K562 (cell line): ENCODE results near the gene SPRY4. TPM values are rescaled to one million over a fixed set of nuclear protein-coding genes. Genes with fewer than 3 reads are reported as not detected.

Experiments
- BCL6 ChIP-seq: fragments of 250-450 bp; sonication (Bioruptor Pico); IDR thresholded peaks from 2 replicates; pipeline ENCODE4 v1.4.0; 2020
- CREB1 ChIP-seq, 2 experiments: sonication (generic) in 1 of 2; formaldehyde crosslinking in 1 of 2; IDR thresholded peaks; 2 replicates each; pipeline versions ENCODE4 v1.6.1 to v1.8.0; 2012 to 2022; ENCODE audit warnings: inconsistent platforms in 1 of 2, mild to moderate bottlenecking in 1 of 2, missing genetic modification reagents in 1 of 2, moderate library complexity in 1 of 2
- DACH1 ChIP-seq: fragments of 450-650 bp; IDR thresholded peaks from 2 replicates; pipeline ENCODE4 v1.6.1; 2018; ENCODE audit not compliant: partially characterized antibody
- EGR1 ChIP-seq: fragments of 450-650 bp; conservative IDR thresholded peaks from 2 replicates; pipeline ENCODE4 v1.6.1; 2017; ENCODE audit warnings: mild to moderate bottlenecking
- HDAC8 ChIP-seq: fragments of 450-650 bp; IDR thresholded peaks from 2 replicates; pipeline ENCODE4 v1.6.1; 2016; ENCODE audit warnings: mild to moderate bottlenecking, missing genetic modification characterization, moderate library complexity, missing compliant biosample characterization
- HEY1 ChIP-seq: fragments of 250-450 bp; sonication (Bioruptor Pico); IDR thresholded peaks from 2 replicates; pipeline ENCODE4 v1.5.0; 2020; ENCODE audit warnings: mild to moderate bottlenecking, moderate library complexity, borderline replicate concordance
- POLR2B ChIP-seq: fragments of 450-650 bp; IDR thresholded peaks from 2 replicates; pipeline ENCODE4 v1.6.1; 2018; ENCODE audit warnings: low read depth; ENCODE audit not compliant: partially characterized antibody
- ZNF165 ChIP-seq: fragments of 250-450 bp; sonication (Bioruptor Pico); IDR thresholded peaks from 2 replicates; pipeline ENCODE4 v1.4.0; 2020; ENCODE audit warnings: borderline replicate concordance
- ZNF324 ChIP-seq: fragments of 250-450 bp; sonication (Bioruptor Pico); IDR thresholded peaks from 2 replicates; pipeline ENCODE4 v1.4.0; 2020; ENCODE audit warnings: mild to moderate bottlenecking
- polyA plus RNA-seq, 8 experiments: library from polyadenylated mRNA; depleted of rRNA in 4 of 8; stranded (reverse) in 5 of 8; unstranded in 3 of 8; fragments of >200 nt; fragmentation: Nextera tagmentation in 2 of 8; fragmentation: Illumina TruSeq in 1 of 8; extraction: Ambion mirVana in 2 of 8; extraction: Trizol in 1 of 8; gene quantifications; 2 replicates each; pipeline versions ENCODE4 v1.2.1 to v1.2.3, GENCODE V29; 2011 to 2014; ENCODE audit warnings: inconsistent platforms in 1 of 8, missing spikeins in 1 of 8
- total RNA-seq, 7 experiments: library from RNA; depleted of rRNA in 6 of 7; stranded (reverse); fragments of >200 nt in 6 of 7; fragmentation: Illumina TruSeq in 2 of 7; extraction: Trizol in 2 of 7; gene quantifications; 2 replicates each; pipeline versions ENCODE4 v1.2.1 to v1.2.3, GENCODE V29; 2011 to 2021; ENCODE audit warnings: low replicate concordance in 1 of 7
- TF ChIP-seq, protein P1 (sequence below), 2 experiments: fragments of 450-650 bp in 1 of 2; sonication (generic) in 1 of 2; formaldehyde crosslinking in 1 of 2; IDR thresholded peaks; 2 replicates each; pipeline versions ENCODE4 v1.7.1 to v1.9.0; 2016 to 2022; ENCODE audit warnings: inconsistent platforms in 1 of 2, mild to moderate bottlenecking in 1 of 2, missing genetic modification reagents in 1 of 2
- TF ChIP-seq, protein P2 (sequence below): sonication (generic); formaldehyde crosslinking; IDR thresholded peaks from 2 replicates; pipeline ENCODE4 v1.8.1; 2022; ENCODE audit warnings: missing genetic modification reagents

The SPRY4 gene
- total and polyA plus RNA-seq, 9 of the 15 experiments (the other 6 are each of a cell fraction or from before 2014, with no cell fraction given): 2.6 to 24.2 (median 9.5) TPM

DNA sequence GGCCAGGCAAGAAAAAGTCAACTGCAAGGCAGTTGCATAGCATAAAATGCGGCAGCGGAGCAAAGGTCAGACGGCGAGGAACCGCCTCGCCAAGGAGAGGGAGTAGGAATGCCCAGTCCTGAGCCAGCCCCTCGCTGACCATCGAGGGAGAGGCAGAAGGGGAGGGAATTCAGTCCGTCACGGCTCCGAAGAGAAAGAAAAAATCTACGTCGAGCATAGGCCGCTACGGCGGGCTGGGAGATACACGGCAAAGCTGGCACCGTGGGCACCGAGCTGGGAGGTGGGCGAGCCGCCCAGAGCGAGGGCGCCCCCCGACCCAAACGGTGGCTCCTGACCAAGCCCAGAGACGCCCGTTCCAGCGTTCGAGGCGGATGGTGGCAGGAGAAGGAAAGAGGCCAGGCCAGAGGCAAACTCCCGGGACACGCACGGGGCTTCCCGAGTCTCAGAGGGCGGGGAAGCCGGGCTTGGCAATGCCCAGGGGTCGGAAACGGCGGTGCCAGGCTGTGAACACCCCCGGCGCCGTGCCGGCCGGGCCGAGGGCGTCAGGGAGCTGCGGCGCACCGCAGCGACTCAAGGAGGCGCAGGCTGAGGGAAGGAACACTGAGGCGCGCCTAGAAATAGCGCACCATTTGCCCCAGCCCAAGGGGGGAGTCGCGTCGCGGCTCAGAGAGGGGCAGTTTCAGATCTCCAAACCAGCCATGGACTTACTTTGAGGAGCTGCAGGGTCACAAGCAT lies 518 bp downstream of the SPRY4 start (continued):
- TF ChIP-seq, protein P1, sequence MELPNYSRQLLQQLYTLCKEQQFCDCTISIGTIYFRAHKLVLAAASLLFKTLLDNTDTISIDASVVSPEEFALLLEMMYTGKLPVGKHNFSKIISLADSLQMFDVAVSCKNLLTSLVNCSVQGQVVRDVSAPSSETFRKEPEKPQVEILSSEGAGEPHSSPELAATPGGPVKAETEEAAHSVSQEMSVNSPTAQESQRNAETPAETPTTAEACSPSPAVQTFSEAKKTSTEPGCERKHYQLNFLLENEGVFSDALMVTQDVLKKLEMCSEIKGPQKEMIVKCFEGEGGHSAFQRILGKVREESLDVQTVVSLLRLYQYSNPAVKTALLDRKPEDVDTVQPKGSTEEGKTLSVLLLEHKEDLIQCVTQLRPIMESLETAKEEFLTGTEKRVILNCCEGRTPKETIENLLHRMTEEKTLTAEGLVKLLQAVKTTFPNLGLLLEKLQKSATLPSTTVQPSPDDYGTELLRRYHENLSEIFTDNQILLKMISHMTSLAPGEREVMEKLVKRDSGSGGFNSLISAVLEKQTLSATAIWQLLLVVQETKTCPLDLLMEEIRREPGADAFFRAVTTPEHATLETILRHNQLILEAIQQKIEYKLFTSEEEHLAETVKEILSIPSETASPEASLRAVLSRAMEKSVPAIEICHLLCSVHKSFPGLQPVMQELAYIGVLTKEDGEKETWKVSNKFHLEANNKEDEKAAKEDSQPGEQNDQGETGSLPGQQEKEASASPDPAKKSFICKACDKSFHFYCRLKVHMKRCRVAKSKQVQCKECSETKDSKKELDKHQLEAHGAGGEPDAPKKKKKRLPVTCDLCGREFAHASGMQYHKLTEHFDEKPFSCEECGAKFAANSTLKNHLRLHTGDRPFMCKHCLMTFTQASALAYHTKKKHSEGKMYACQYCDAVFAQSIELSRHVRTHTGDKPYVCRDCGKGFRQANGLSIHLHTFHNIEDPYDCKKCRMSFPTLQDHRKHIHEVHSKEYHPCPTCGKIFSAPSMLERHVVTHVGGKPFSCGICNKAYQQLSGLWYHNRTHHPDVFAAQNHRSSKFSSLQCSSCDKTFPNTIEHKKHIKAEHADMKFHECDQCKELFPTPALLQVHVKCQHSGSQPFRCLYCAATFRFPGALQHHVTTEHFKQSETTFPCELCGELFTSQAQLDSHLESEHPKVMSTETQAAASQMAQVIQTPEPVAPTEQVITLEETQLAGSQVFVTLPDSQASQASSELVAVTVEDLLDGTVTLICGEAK (IDR thresholded peaks at IDR 0.05): 0 out of 2 replicates have a peak, but pooled peaks have one; percentile 33
- TF ChIP-seq, protein P1 (CRISPR knock-in tag; IDR thresholded peaks at IDR 0.05): no peak
- TF ChIP-seq EGR1 (no peak), BCL6 (CRISPR knock-in tag) (no peak), ZNF324 (CRISPR knock-in tag) (no peak), ZNF165 (CRISPR knock-in tag) (0 out of 2 replicates have a peak, but pooled peaks have one; percentile 76), DACH1 (no peak), CREB1 (IDR thresholded peaks at IDR 0.05) (no peak), CREB1 (CRISPR knock-in tag; IDR thresholded peaks at IDR 0.05) (peak; percentile 67; the same call in 1 of the 2 replicates), HDAC8 (tag) (no peak), HEY1 (no peak), POLR2B (no peak)
- TF ChIP-seq, protein P2, sequence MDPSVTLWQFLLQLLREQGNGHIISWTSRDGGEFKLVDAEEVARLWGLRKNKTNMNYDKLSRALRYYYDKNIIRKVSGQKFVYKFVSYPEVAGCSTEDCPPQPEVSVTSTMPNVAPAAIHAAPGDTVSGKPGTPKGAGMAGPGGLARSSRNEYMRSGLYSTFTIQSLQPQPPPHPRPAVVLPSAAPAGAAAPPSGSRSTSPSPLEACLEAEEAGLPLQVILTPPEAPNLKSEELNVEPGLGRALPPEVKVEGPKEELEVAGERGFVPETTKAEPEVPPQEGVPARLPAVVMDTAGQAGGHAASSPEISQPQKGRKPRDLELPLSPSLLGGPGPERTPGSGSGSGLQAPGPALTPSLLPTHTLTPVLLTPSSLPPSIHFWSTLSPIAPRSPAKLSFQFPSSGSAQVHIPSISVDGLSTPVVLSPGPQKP (CRISPR knock-in tag): no peak
